GM12878 (cell line): ENCODE measurements around the gene SHD. TPM values are rescaled to one million over a fixed set of nuclear protein-coding genes. Genes with fewer than 3 reads are reported as not detected.

ENCODE experiments used
- ATAC-seq: fragments of 200-7000 bp; cut with Tn5 transposase; 3 replicates; pipeline ENCODE4 v1.9.1; 2020; ENCODE audit warnings: mild to moderate bottlenecking, moderate library complexity
- BruUV-seq: library from RNA; stranded (reverse); fragments of 400-500 nt; replicated peaks from 2 replicates; lab custom pipeline; 2021; lab: Mats Ljungman, UMichigan
- CTCF ChIA-PET: fragments of 300-600 bp; sonication (Branson Sonifier 250); formaldehyde crosslinking; extraction: SDS; loops from one replicate; lab custom pipeline; 2021; ENCODE audit warnings: inconsistent platforms; lab: Yijun Ruan, JAX
- POLR2A ChIA-PET: fragments of 350-600 bp; formaldehyde crosslinking; extraction: SDS; loops from one replicate; lab custom pipeline; 2021; ENCODE audit warnings: inconsistent platforms; lab: Charles Lee
- RAD21 ChIA-PET: fragments of 300-600 bp; sonication (Branson Sonifier 250); formaldehyde crosslinking; loops from one replicate; lab custom pipeline; 2023; ENCODE audit warnings: antibody characterized with exemption; ENCODE audit not compliant: unreplicated experiment; lab: Charles Lee
- SMC1A ChIA-PET: fragments of 300-600 bp; sonication (Branson Sonifier 250); formaldehyde crosslinking; loops from one replicate; lab custom pipeline; 2023; ENCODE audit not compliant: unreplicated experiment, uncharacterized antibody; lab: Charles Lee
- DNase-seq: peaks from one replicate; pipeline ENCODE4 v3.0.0-alpha.2; 2011; ENCODE audit warnings: low read depth, low spot score
- FAIRE-seq: peaks from 3 replicates; lab custom pipeline; 2011; peaks lifted over from hg19 to GRCh38; lab: Jason Lieb, UNC
- H2AFZ ChIP-seq: 2 replicates; pipeline ENCODE4 v1.6.0; 2011; ENCODE audit warnings: low read depth, low read length, control low read depth; ENCODE audit not compliant: control insufficient read depth
- H3K27ac ChIP-seq: 2 replicates; pipeline ENCODE4 v1.5.1; 2011; ENCODE audit warnings: control low read depth; ENCODE audit not compliant: control insufficient read depth, insufficient read depth
- H3K27me3 ChIP-seq, 2 experiments: replicated peaks in 1 of 2; 2 replicates each; pipeline versions ENCODE4 v1.6.0 to v1.6.1; 2011; ENCODE audit warnings: low read length in 1 of 2; ENCODE audit not compliant: control insufficient read depth in 2 of 2, insufficient read depth in 2 of 2
- H3K36me3 ChIP-seq, 2 experiments: 2 replicates each; pipeline ENCODE4 v1.5.1; 2011; ENCODE audit warnings: low read length in 1 of 2; ENCODE audit not compliant: control insufficient read depth in 2 of 2, insufficient read depth in 2 of 2
- H3K4me1 ChIP-seq: 2 replicates; pipeline ENCODE4 v1.6.1; 2011; ENCODE audit warnings: mild to moderate bottlenecking, low read length, moderate library complexity, mixed read lengths; ENCODE audit not compliant: control insufficient read depth, insufficient read depth
- H3K4me2 ChIP-seq: 2 replicates; pipeline ENCODE4 v1.6.0; 2011; ENCODE audit warnings: control low read depth; ENCODE audit not compliant: control insufficient read depth, insufficient read depth
- H3K4me3 ChIP-seq: fragments of 200-600 bp; sonication (generic); 2 replicates; pipeline ENCODE4 v1.5.1; 2016
- H3K79me2 ChIP-seq: 2 replicates; pipeline ENCODE4 v1.6.0; 2011; ENCODE audit warnings: low read length; ENCODE audit not compliant: control insufficient read depth, insufficient read depth
- H3K9ac ChIP-seq: 2 replicates; pipeline ENCODE4 v1.8.0; 2011; ENCODE audit warnings: low read length, control low read depth, mixed read lengths; ENCODE audit not compliant: control insufficient read depth, insufficient read depth
- H3K9me3 ChIP-seq: replicated peaks from 3 replicates; pipeline ENCODE4 v1.5.1; 2011; ENCODE audit warnings: mild to moderate bottlenecking, low read length; ENCODE audit not compliant: control insufficient read depth, insufficient read depth
- H4K20me1 ChIP-seq: 2 replicates; pipeline ENCODE4 v1.6.0; 2011; ENCODE audit not compliant: control insufficient read depth, insufficient read depth
- ATF7 ChIP-seq: fragments of 450-650 bp; IDR thresholded peaks from 2 replicates; pipeline ENCODE4 v1.6.1; 2016; ENCODE audit warnings: low read depth, mild to moderate bottlenecking
- KLF5 ChIP-seq: fragments of 450-650 bp; IDR thresholded peaks from 2 replicates; pipeline ENCODE4 v1.6.1; 2014; ENCODE audit warnings: mild to moderate bottlenecking; ENCODE audit not compliant: partially characterized antibody
- MYC ChIP-seq: IDR thresholded peaks from 2 replicates; pipeline ENCODE4 v1.6.1; 2011; ENCODE audit warnings: mild to moderate bottlenecking, low read length, moderate library complexity, inconsistent platforms; ENCODE audit not compliant: insufficient read depth, insufficient replicate concordance, insufficient read length, severe bottlenecking
- PAX5 ChIP-seq: IDR thresholded peaks from 2 replicates; pipeline ENCODE4 v1.6.1; 2011; ENCODE audit warnings: low read depth, low read length, borderline replicate concordance
- POLR2AphosphoS2 ChIP-seq: IDR thresholded peaks from 2 replicates; pipeline ENCODE4 v1.6.1; 2011; ENCODE audit warnings: low read depth, mild to moderate bottlenecking, low read length, improper control_type of control experiment, moderate library complexity
- RAD21 ChIP-seq: IDR thresholded peaks from 2 replicates; pipeline ENCODE4 v1.6.1; 2011; ENCODE audit warnings: mild to moderate bottlenecking, low read depth, low read length, moderate library complexity; ENCODE audit not compliant: insufficient read depth
- TCF12 ChIP-seq: IDR thresholded peaks from 2 replicates; pipeline ENCODE4 v1.6.1; 2011; ENCODE audit warnings: low read depth, mild to moderate bottlenecking, low read length
- ZBTB11 ChIP-seq: fragments of 450-650 bp; formaldehyde crosslinking; IDR thresholded peaks from 2 replicates; pipeline ENCODE4 v1.5.0; 2022; ENCODE audit warnings: mild to moderate bottlenecking, missing genetic modification characterization
- ZBTB33 ChIP-seq: fragments of 450-650 bp; IDR thresholded peaks from 2 replicates; pipeline ENCODE4 v1.6.1; 2017; ENCODE audit warnings: mild to moderate bottlenecking
- WGBS: methylation state at CpG from one replicate; pipeline ENCODE4 v1.1.6; 2016; ENCODE audit warnings: low lambda C conversion rate; ENCODE audit not compliant: insufficient replicate concordance, insufficient coverage; ENCODE audit errors: missing lambda C conversion rate; 5-methylcytosine and 5-hydroxymethylcytosine counted together
- in situ Hi-C: fragments of 300-500 bp; cut with MboI; formaldehyde crosslinking; loops from 9 replicates; pipeline ENCODE4 v1.14.3; 2018; ENCODE audit warnings: mixed read lengths
- intact Hi-C: fragments of 100-400 bp; cut with micrococcal nuclease; formaldehyde crosslinking; loops from one replicate; pipeline ENCODE4 v1.14.2; 2022; ENCODE audit not compliant: unreplicated experiment
- polyA plus RNA-seq, 11 experiments: library from polyadenylated mRNA; depleted of rRNA in 4 of 11; unstranded in 6 of 11; stranded (reverse) in 5 of 11; fragments of >200 nt; fragmentation: Nextera tagmentation in 4 of 11; fragmentation: Illumina TruSeq in 1 of 11; extraction: Ambion mirVana in 4 of 11; extraction: Trizol in 1 of 11; gene quantifications; 1 replicate in 1 of 11; 2 replicates in 10 of 11; pipeline versions ENCODE4 v1.2.1 to v1.2.3, GENCODE V29; 2011 to 2016; ENCODE audit warnings: inconsistent platforms in 2 of 11, missing spikeins in 2 of 11, low read depth in 1 of 11
- total RNA-seq, 4 experiments: library from RNA; depleted of rRNA in 3 of 4; stranded (reverse); fragments of >200 nt in 3 of 4; fragmentation: Illumina TruSeq in 1 of 4; extraction: Trizol in 1 of 4; gene quantifications; 2 replicates each; pipeline versions ENCODE4 v1.2.1 to v1.2.3, GENCODE V29; 2013 to 2021
- TF ChIP-seq, protein P1 (sequence below), 3 experiments: IDR thresholded peaks in 2 of 3; conservative IDR thresholded peaks in 1 of 3; 2 replicates each; pipeline ENCODE4 v1.5.1; 2011; ENCODE audit warnings: low read depth in 3 of 3, low read length in 3 of 3, mild to moderate bottlenecking in 3 of 3, control low read depth in 2 of 3, moderate library complexity in 2 of 3, inconsistent platforms in 1 of 3, mixed read lengths in 1 of 3; ENCODE audit not compliant: control insufficient read depth in 2 of 3, insufficient read depth in 1 of 3; ENCODE audit errors: extremely low read depth in 1 of 3

SHD gene
- total and polyA plus RNA-seq, 10 of the 15 experiments (the other 5 are each of a cell fraction or from before 2014, with no cell fraction given): 0.09 TPM; not detected in 9

- BruUV-seq: no TSS peak
- Histone ChIP-seq H3K4me3 (no peak overlapping the region), H3K9ac (no peak overlapping the region), H2AFZ (no peak overlapping the region), H3K27me3 (no peaks in the 10 kb centered on the region; a peak in 2 of 4 replicates), H3K4me1 (no peaks in the 10 kb centered on the region), H3K36me3 (no peaks in the 10 kb centered on the region), H4K20me1 (no peaks in the 10 kb centered on the region), H3K27ac (no peak overlapping the region), H3K9me3 (no peaks in the 10 kb centered on the region), H3K4me2 (no peak overlapping the region), H3K79me2 (no peaks in the 10 kb centered on the region)
- 20% methylated on average over 16 of the region's 30 CpGs for WGBS
- ChIA-PET POLR2A (no interaction called here), CTCF (no interaction called here), SMC1A (no interaction called here), RAD21 (no interaction called here)
- ATAC-seq (no peak), DNase-seq (no peak), FAIRE-seq (no peak)
- intact Hi-C loops: no loop called here
- in situ Hi-C loops: no loop called here
- TF ChIP-seq, protein P1, sequence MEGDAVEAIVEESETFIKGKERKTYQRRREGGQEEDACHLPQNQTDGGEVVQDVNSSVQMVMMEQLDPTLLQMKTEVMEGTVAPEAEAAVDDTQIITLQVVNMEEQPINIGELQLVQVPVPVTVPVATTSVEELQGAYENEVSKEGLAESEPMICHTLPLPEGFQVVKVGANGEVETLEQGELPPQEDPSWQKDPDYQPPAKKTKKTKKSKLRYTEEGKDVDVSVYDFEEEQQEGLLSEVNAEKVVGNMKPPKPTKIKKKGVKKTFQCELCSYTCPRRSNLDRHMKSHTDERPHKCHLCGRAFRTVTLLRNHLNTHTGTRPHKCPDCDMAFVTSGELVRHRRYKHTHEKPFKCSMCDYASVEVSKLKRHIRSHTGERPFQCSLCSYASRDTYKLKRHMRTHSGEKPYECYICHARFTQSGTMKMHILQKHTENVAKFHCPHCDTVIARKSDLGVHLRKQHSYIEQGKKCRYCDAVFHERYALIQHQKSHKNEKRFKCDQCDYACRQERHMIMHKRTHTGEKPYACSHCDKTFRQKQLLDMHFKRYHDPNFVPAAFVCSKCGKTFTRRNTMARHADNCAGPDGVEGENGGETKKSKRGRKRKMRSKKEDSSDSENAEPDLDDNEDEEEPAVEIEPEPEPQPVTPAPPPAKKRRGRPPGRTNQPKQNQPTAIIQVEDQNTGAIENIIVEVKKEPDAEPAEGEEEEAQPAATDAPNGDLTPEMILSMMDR (IDR thresholded peaks at IDR 0.05 in 2 of 3, conservative IDR thresholded peaks at IDR 0.05 in 1 of 3; ENCODE audit: control insufficient read depth in 2 of 3, extremely low read depth in 1 of 3, insufficient read depth in 1 of 3, low read depth in 3 of 3, low read length in 3 of 3): no peak
- TF ChIP-seq ZBTB33: no peak
- no peak for TF ChIP-seq TCF12
- TF ChIP-seq PAX5: no peak
- TF ChIP-seq MYC: no peak
- no peak for TF ChIP-seq RAD21
- TF ChIP-seq ATF7: no peak
- TF ChIP-seq KLF5: no peak
- no peak for TF ChIP-seq ZBTB11 (CRISPR knock-in tag)
- TF ChIP-seq POLR2AphosphoS2: no peak
These were observed 132 bp downstream of the SHD start for GRCh38 chr19:4279267-4279529.
